ENCODE measurements around the gene KNOP1.

The KNOP1 gene, protein sequence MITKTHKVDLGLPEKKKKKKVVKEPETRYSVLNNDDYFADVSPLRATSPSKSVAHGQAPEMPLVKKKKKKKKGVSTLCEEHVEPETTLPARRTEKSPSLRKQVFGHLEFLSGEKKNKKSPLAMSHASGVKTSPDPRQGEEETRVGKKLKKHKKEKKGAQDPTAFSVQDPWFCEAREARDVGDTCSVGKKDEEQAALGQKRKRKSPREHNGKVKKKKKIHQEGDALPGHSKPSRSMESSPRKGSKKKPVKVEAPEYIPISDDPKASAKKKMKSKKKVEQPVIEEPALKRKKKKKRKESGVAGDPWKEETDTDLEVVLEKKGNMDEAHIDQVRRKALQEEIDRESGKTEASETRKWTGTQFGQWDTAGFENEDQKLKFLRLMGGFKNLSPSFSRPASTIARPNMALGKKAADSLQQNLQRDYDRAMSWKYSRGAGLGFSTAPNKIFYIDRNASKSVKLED

DNA sequence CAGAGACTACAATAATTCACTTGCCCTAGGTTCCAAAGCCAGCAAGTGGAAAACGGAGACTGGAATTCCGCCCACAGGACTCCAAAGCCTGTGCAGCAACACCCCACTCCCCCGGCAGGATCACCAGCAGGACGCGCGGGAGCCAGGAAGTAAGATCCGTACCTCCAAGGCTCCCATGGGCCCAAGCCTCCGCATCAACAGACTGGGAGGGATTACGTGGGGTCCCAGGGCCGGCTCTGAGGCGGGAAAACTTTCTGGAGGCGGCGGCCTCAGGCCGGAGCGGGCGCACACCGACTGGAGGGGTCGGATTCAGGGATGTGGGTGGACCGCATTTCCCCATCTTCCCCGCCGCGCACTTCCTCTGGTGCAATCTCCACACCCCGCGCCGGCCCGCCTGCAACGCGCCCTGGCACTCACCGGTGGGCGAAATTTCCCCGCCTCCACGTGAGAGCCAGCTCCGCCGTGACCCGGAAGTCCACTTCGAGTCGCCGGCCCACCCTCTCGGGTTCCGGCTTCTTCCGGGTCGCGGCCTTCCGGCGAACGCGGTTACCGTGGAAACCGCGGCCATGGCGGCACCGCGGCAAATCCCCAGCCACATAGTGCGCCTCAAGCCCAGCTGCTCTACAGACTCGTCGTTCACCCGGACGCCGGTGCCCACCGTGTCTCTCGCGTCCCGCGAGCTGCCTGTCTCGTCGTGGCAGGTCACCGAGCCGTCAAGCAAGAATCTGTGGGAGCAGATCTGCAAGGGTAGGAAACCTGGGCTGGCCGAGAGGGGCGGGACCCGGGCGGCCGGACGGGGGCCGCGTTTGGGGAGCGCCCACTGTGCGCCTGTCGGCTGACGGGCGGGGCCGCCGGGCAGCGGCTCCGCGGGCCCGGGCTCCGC is at the start of gene KNOP1, which contains the start of gene IQCK:
Gene KNOP1, minus strand, starts transcription at position 487 of the 883 bp plus-strand sequence. CDS start 3,192 bp downstream, outside the sequence.
Gene IQCK, plus strand, starts transcription at position 531 of the 883 bp plus-strand sequence. Its CDS starts 36 bp downstream, at position 567.
- peaks cover 25% of the 10 kb centered on the region for H3K4me1 Mint-ChIP-seq
- TF ChIP-seq CTCF (IDR thresholded peaks at IDR 0.05; ENCODE audit: unreplicated experiment in 3 of 3) = no peak
- H3K27ac Mint-ChIP-seq = peak within 1 kb of the TSS; percentile 96 to 98 (median 98)
- H3K4me3 Mint-ChIP-seq = peak within 1 kb of the TSS; percentile 97 to 99 (median 98)
- H3K36me3 Mint-ChIP-seq (ENCODE audit: low read depth) = peaks cover 18% of the 10 kb centered on the region
- no peaks in the 10 kb centered on the region for H3K9me3 Mint-ChIP-seq
- H3K27me3 Mint-ChIP-seq (ENCODE audit: low read depth) = no peaks in the 10 kb centered on the region

DNA sequence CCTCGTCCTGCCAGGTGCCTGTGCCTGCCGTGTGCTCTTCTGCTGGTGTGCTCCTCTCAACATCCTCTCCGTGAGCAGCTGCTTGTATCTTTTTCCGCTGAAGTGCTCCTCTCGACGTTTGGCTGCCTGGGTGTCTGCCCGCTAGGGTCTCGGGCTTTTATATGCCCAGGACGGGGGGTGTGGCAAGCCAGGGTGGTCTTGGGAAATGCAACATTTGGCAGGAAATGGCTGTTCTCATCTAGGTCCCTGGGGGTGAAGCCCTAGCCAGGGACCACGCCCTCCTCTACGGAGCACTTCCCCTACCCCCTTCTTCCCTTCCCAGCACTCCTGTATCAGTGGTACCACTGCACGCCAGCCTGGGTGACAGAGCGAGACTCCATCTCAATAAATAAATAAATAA is 49.5 kb upstream of the KNOP1 start:
- H3K9me3 Mint-ChIP-seq = peaks cover 14% of the 10 kb centered on the region
- H3K4me3 Mint-ChIP-seq = no peak overlapping the region
- H3K27me3 Mint-ChIP-seq (ENCODE audit: low read depth) = no peaks in the 10 kb centered on the region
- H3K36me3 Mint-ChIP-seq (ENCODE audit: low read depth) = peaks cover 32% of the 10 kb centered on the region
- TF ChIP-seq CTCF (IDR thresholded peaks at IDR 0.05; ENCODE audit: unreplicated experiment in 3 of 3) = no peak
- peaks cover 16% of the 10 kb centered on the region for H3K4me1 Mint-ChIP-seq
- H3K27ac Mint-ChIP-seq = no peak overlapping the region

DNA sequence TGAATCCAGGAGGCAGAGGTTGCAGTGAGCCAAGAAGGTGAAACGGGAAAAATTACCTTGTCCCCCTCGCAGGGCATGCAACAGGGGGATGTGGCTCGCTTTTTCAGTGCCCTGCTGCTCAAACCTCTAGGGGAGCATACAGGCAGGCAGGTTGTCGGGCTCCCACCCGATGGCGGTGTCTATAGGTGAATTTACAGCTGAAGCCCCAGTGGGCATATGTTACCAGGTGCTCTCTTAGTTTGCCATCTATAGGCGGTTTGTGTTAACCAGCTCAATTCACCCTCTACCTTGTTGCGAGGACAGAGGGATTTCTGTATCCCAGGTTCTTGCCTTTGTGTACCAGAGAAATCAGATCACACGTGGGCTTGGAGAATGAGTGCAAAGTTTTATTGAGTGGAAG is 49.0 kb upstream of the KNOP1 start:
- Mint-ChIP-seq H3K27me3 (ENCODE audit: low read depth) (no peaks in the 10 kb centered on the region), H3K36me3 (ENCODE audit: low read depth) (peaks cover 32% of the 10 kb centered on the region), H3K9me3 (peaks cover 14% of the 10 kb centered on the region), H3K4me3 (no peak overlapping the region), H3K4me1 (peaks cover 14% of the 10 kb centered on the region), H3K27ac (no peak overlapping the region)
- no peak for TF ChIP-seq CTCF (IDR thresholded peaks at IDR 0.05; ENCODE audit: unreplicated experiment in 3 of 3)

- no peaks in the 10 kb centered on the region for H3K27me3 Mint-ChIP-seq (ENCODE audit: low read depth)
- no peak overlapping the region for H3K27ac Mint-ChIP-seq
- no peak for TF ChIP-seq CTCF (IDR thresholded peaks at IDR 0.05; ENCODE audit: unreplicated experiment in 3 of 3)
- peaks cover 14% of the 10 kb centered on the region for H3K9me3 Mint-ChIP-seq
- H3K36me3 Mint-ChIP-seq (ENCODE audit: low read depth) = peaks cover 28% of the 10 kb centered on the region
- H3K4me3 Mint-ChIP-seq = no peak overlapping the region
- peaks cover 9% of the 10 kb centered on the region for H3K4me1 Mint-ChIP-seq
Measured at GRCh38 chr16:19766554-19766884, 48.5 kb upstream of the KNOP1 start.

GRCh38 chr16:19765860-19766553 is 48.0 kb upstream of the KNOP1 start:
- Mint-ChIP-seq H3K4me3 (no peak overlapping the region), H3K9me3 (peaks cover 14% of the 10 kb centered on the region), H3K27ac (no peak overlapping the region), H3K27me3 (ENCODE audit: low read depth) (no peaks in the 10 kb centered on the region), H3K36me3 (ENCODE audit: low read depth) (peaks cover 26% of the 10 kb centered on the region), H3K4me1 (peaks cover 5% of the 10 kb centered on the region)
- TF ChIP-seq CTCF (IDR thresholded peaks at IDR 0.05; ENCODE audit: unreplicated experiment in 3 of 3) = no peak

Data from nephron (organoid).